K562 (cell line): ENCODE measurements around the gene ARL4D. TPM values are rescaled to one million over a fixed set of nuclear protein-coding genes. Genes with fewer than 3 reads are reported as not detected.

Source experiments
- ATAC-seq: fragments of 200-7000 bp; cut with Tn5 transposase; 3 replicates; pipeline ENCODE4 v1.9.1; 2020; ENCODE audit warnings: moderate library complexity
- BruUV-seq: library from RNA; stranded (reverse); fragments of 400-500 nt; replicated peaks from 2 replicates; lab custom pipeline; 2021; lab: Mats Ljungman, UMichigan
- CTCF ChIA-PET: fragments of 300-600 bp; formaldehyde crosslinking; extraction: SDS; loops from one replicate; lab custom pipeline; 2021; ENCODE audit warnings: low intra/inter-chr PET ratio; lab: Yijun Ruan, JAX
- POLR2A ChIA-PET: fragments of 300-600, 350-650 bp; sonication (Branson Sonifier 250); formaldehyde crosslinking; extraction: SDS; loops from one replicate; lab custom pipeline; 2021; ENCODE audit warnings: antibody characterized with exemption, inconsistent platforms; lab: Yijun Ruan, JAX
- DNase-seq, 4 experiments: peaks; one replicate each; pipeline versions ENCODE4 v3.0.0 to v3.0.0-alpha.2; 2011 to 2018; ENCODE audit warnings: low spot score in 3 of 4, mixed read lengths in 3 of 4; ENCODE audit errors: extremely low read depth in 1 of 4
- FAIRE-seq: peaks from 2 replicates; lab custom pipeline; 2011; peaks lifted over from hg19 to GRCh38; lab: Jason Lieb, UNC
- H2AFZ ChIP-seq: 2 replicates; pipeline ENCODE4 v1.6.0; 2011; ENCODE audit warnings: low read depth, low read length, control low read depth, inconsistent platforms
- H3K27ac ChIP-seq: fragments of 200-600 bp; 3 replicates; pipeline ENCODE4 v1.8.0; 2011; ENCODE audit warnings: low read depth, mild to moderate bottlenecking, control low read depth, inconsistent platforms, low read length, moderate library complexity, mixed read lengths; ENCODE audit errors: extremely low read depth
- H3K27me3 ChIP-seq, 2 experiments: fragments of 300-600 bp in 1 of 2; 2 replicates in 1 of 2; 3 replicates in 1 of 2; pipeline versions ENCODE4 v1.6.0 to v1.8.0; 2011; ENCODE audit warnings: inconsistent platforms in 2 of 2, low read length in 2 of 2, mild to moderate bottlenecking in 1 of 2, mixed read lengths in 1 of 2, moderate library complexity in 1 of 2; ENCODE audit not compliant: control insufficient read depth in 2 of 2, insufficient read depth in 2 of 2
- H3K36me3 ChIP-seq: fragments of 300-600 bp; 3 replicates; pipeline ENCODE4 v1.8.0; 2011; ENCODE audit warnings: mild to moderate bottlenecking, low read length, inconsistent platforms; ENCODE audit not compliant: control insufficient read depth, insufficient read depth
- H3K4me1 ChIP-seq, 2 experiments: fragments of 200-600 bp in 1 of 2; replicated peaks in 1 of 2; 2 replicates in 1 of 2; 3 replicates in 1 of 2; pipeline versions ENCODE4 v1.5.1 to v1.8.0; 2011; ENCODE audit warnings: inconsistent platforms in 2 of 2, low read length in 2 of 2, mild to moderate bottlenecking in 1 of 2, mixed read lengths in 1 of 2, moderate library complexity in 1 of 2; ENCODE audit not compliant: control insufficient read depth in 2 of 2, insufficient read depth in 2 of 2
- H3K4me2 ChIP-seq: 2 replicates; pipeline ENCODE4 v1.6.1; 2011; ENCODE audit warnings: low read length, control low read depth, inconsistent platforms, mixed read lengths; ENCODE audit not compliant: insufficient read depth
- H3K4me3 ChIP-seq: fragments of 200-600 bp; sonication (generic), shearing (Covaris generic); 2 replicates; pipeline ENCODE4 v1.5.1; 2016; ENCODE audit warnings: control low read depth, inconsistent platforms
- H3K79me2 ChIP-seq: fragments of 200-600 bp; 3 replicates; pipeline ENCODE4 v1.8.0; 2011; ENCODE audit warnings: low read length, inconsistent platforms; ENCODE audit not compliant: control insufficient read depth, insufficient read depth
- H3K9ac ChIP-seq, 2 experiments: 2 replicates each; pipeline versions ENCODE4 v1.6.0 to v1.6.1; 2011; ENCODE audit warnings: low read depth in 2 of 2, low read length in 2 of 2, control low read depth in 1 of 2, inconsistent platforms in 1 of 2, mild to moderate bottlenecking in 1 of 2, mixed read lengths in 1 of 2; ENCODE audit not compliant: insufficient read depth in 1 of 2
- H3K9me1 ChIP-seq: one replicate; pipeline ENCODE4 v1.6.0; 2011; ENCODE audit warnings: inconsistent platforms, mild to moderate bottlenecking, low read length, moderate library complexity; ENCODE audit not compliant: control insufficient read depth, insufficient read depth
- H3K9me3 ChIP-seq: replicated peaks from 2 replicates; pipeline ENCODE4 v1.5.1; 2011; ENCODE audit warnings: low read depth, low read length, inconsistent platforms; ENCODE audit not compliant: control insufficient read depth, insufficient read depth
- H4K20me1 ChIP-seq: replicated peaks from 2 replicates; pipeline ENCODE4 v1.6.1; 2011; ENCODE audit warnings: low read length, inconsistent platforms, mixed read lengths; ENCODE audit not compliant: control insufficient read depth, insufficient read depth
- CBX3 ChIP-seq, 2 experiments: IDR thresholded peaks; 1 replicate in 1 of 2; 2 replicates in 1 of 2; pipeline ENCODE4 v1.6.1; 2012; ENCODE audit warnings: inconsistent platforms in 2 of 2, low read length in 2 of 2, borderline replicate concordance in 1 of 2, control low read depth in 1 of 2
- CREBBP ChIP-seq: IDR thresholded peaks from one replicate; pipeline ENCODE4 v1.6.1; 2012; ENCODE audit warnings: low read depth, mild to moderate bottlenecking, control low read depth, inconsistent platforms, low read length
- CTCFL ChIP-seq: IDR thresholded peaks from 2 replicates; pipeline ENCODE4 v1.6.1; 2011; ENCODE audit warnings: borderline replicate concordance, low read depth, mild to moderate bottlenecking, moderate library complexity, low read length; ENCODE audit not compliant: insufficient read depth, poor library complexity, severe bottlenecking
- FOXA1 ChIP-seq: fragments of 450-650 bp; IDR thresholded peaks from 2 replicates; pipeline ENCODE4 v1.6.1; 2016; ENCODE audit warnings: mild to moderate bottlenecking, borderline replicate concordance
- GABPB1 ChIP-seq: sonication (generic); formaldehyde crosslinking; IDR thresholded peaks from 2 replicates; pipeline ENCODE4 v1.8.0; 2022; ENCODE audit warnings: mild to moderate bottlenecking, missing genetic modification reagents
- IRF2 ChIP-seq: sonication (generic); formaldehyde crosslinking; IDR thresholded peaks from 2 replicates; pipeline ENCODE4 v1.8.1; 2022; ENCODE audit warnings: mild to moderate bottlenecking, missing genetic modification reagents
- JUND ChIP-seq, 2 experiments: IDR thresholded peaks; 2 replicates in 1 of 2; 3 replicates in 1 of 2; pipeline ENCODE4 v1.6.1; 2011; ENCODE audit warnings: borderline replicate concordance in 2 of 2, low read depth in 2 of 2, low read length in 2 of 2, improper control_type of control experiment in 1 of 2, missing biosample characterization in 1 of 2, missing genetic modification characterization in 1 of 2, missing genetic modification reagents in 1 of 2
- KDM4B ChIP-seq, 2 experiments: fragments of 450-650 bp in 1 of 2; sonication (generic) in 1 of 2; IDR thresholded peaks; 2 replicates each; pipeline ENCODE4 v1.6.1; 2016 to 2017; ENCODE audit warnings: borderline replicate concordance in 2 of 2, antibody characterized with exemption in 1 of 2, low read depth in 1 of 2, mild to moderate bottlenecking in 1 of 2
- L3MBTL2 ChIP-seq: fragments of 450-650 bp; IDR thresholded peaks from 2 replicates; pipeline ENCODE4 v1.6.1; 2016; ENCODE audit warnings: mild to moderate bottlenecking, moderate library complexity
- MCM3 ChIP-seq: fragments of 450-650 bp; IDR thresholded peaks from 2 replicates; pipeline ENCODE4 v1.6.1; 2016
- POLR2A ChIP-seq: fragments of 450-650 bp; conservative IDR thresholded peaks from 2 replicates; pipeline ENCODE4 v1.6.1; 2016
- POLR2AphosphoS2 ChIP-seq: IDR thresholded peaks from 2 replicates; pipeline ENCODE4 v1.6.1; 2012; ENCODE audit warnings: low read length, improper control_type of control experiment
- RBM17 ChIP-seq: fragments of 200-400 bp; formaldehyde crosslinking; IDR thresholded peaks from 2 replicates; pipeline ENCODE4 v1.6.1; 2017; ENCODE audit warnings: low read depth, mild to moderate bottlenecking, low read length, borderline replicate concordance
- SRSF7 ChIP-seq: fragments of 200-400 bp; formaldehyde crosslinking; optimal IDR thresholded peaks from 2 replicates; pipeline ENCODE3; 2017; ENCODE audit warnings: mild to moderate bottlenecking, low read depth, low read length
- TAF9B ChIP-seq: fragments of 450-650 bp; IDR thresholded peaks from 2 replicates; pipeline ENCODE4 v1.6.1; 2018; ENCODE audit warnings: mild to moderate bottlenecking; ENCODE audit not compliant: partially characterized antibody
- XRCC4 ChIP-seq: IDR thresholded peaks from one replicate; pipeline ENCODE4 v1.6.1; 2011; ENCODE audit not compliant: insufficient read depth, insufficient read length; ENCODE audit errors: extremely low read depth
- ZC3H11A ChIP-seq: IDR thresholded peaks from 2 replicates; pipeline ENCODE4 v1.6.1; 2012; ENCODE audit warnings: low read depth, low read length, improper control_type of control experiment
- ZEB2 ChIP-seq: fragments of 450-650 bp; IDR thresholded peaks from 2 replicates; pipeline ENCODE4 v1.6.1; 2016
- ZNF232 ChIP-seq: sonication (generic); formaldehyde crosslinking; IDR thresholded peaks from 2 replicates; pipeline ENCODE4 v1.8.0; 2022; ENCODE audit warnings: mild to moderate bottlenecking, missing genetic modification reagents
- WGBS: fragments of 100-300 bp; shearing (Covaris generic); methylation state at CpG from one replicate; pipeline ENCODE4 v1.1.6; 2016; ENCODE audit warnings: low coverage, mixed read lengths; ENCODE audit not compliant: insufficient coverage; ENCODE audit errors: missing lambda C conversion rate; 5-methylcytosine and 5-hydroxymethylcytosine counted together
- in situ Hi-C: fragments of 300-500 bp; cut with MboI; formaldehyde crosslinking; loops from 4 replicates; pipeline ENCODE4 v1.15.0; 2018; ENCODE audit warnings: inconsistent platforms, mixed read lengths
- intact Hi-C: fragments of 100-400 bp; cut with micrococcal nuclease; formaldehyde crosslinking; loops from 2 replicates; pipeline ENCODE4 v1.14.2; 2022
- polyA plus RNA-seq, 8 experiments: library from polyadenylated mRNA; depleted of rRNA in 4 of 8; stranded (reverse) in 5 of 8; unstranded in 3 of 8; fragments of >200 nt; fragmentation: Nextera tagmentation in 2 of 8; fragmentation: Illumina TruSeq in 1 of 8; extraction: Ambion mirVana in 2 of 8; extraction: Trizol in 1 of 8; gene quantifications; 2 replicates each; pipeline versions ENCODE4 v1.2.1 to v1.2.3, GENCODE V29; 2011 to 2014; ENCODE audit warnings: inconsistent platforms in 1 of 8, missing spikeins in 1 of 8
- total RNA-seq, 7 experiments: library from RNA; depleted of rRNA in 6 of 7; stranded (reverse); fragments of >200 nt in 6 of 7; fragmentation: Illumina TruSeq in 2 of 7; extraction: Trizol in 2 of 7; gene quantifications; 2 replicates each; pipeline versions ENCODE4 v1.2.1 to v1.2.3, GENCODE V29; 2011 to 2021; ENCODE audit warnings: low replicate concordance in 1 of 7
- TF ChIP-seq, protein P1 (sequence below): fragments of 450-650 bp; formaldehyde crosslinking; IDR thresholded peaks from 2 replicates; pipeline ENCODE4 v1.4.0; 2020; ENCODE audit warnings: mild to moderate bottlenecking, moderate library complexity

The ARL4D gene
- total and polyA plus RNA-seq, 9 of the 15 experiments (the other 6 are each of a cell fraction or from before 2014, with no cell fraction given), result 0.07 to 0.53 (median 0.28) TPM; not detected in 1

DNA sequence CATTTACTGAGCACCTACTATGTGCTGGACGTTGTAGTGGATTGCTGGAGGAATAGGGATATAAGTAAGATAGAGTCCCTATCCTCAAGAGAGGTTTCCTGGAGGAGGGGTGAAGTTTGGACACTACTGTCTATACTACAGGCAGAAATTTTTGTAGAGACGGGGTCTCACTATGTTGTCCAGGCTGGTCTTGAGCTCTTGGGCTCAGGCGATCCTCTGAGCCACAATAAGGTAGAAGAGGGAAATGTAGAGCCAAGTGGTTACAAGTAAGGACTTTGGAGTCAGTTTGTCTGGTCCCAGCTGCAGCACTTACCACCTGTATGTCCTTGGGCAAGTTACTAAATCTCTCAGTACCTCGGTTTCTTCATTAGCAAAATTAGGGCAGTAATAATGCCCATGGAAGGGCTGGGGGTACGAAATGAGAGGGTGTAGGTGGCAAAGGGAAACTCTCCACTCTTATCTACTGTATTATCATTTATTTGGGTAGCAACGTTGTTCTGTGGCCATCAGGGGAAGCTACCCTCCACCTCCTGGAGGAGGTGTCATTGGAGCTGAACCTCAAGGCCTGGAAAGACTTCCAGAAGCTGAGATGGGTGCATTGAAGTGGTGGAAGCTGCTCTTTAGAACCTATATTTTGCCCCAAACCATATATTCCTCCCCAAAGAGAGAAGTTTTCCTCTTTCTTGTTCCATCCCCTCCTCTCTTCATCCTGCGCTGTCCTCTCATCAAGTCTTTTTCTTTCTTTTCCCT lies 50.1 kb downstream of the ARL4D start:
- TF ChIP-seq TAF9B, result no peak
- TF ChIP-seq FOXA1, result no peak
- no peak for TF ChIP-seq IRF2 (CRISPR knock-in tag)
- no peak for TF ChIP-seq POLR2AphosphoS2
- no peak for TF ChIP-seq SRSF7
- no peak for TF ChIP-seq XRCC4
- no peak for TF ChIP-seq MCM3
- no peak for TF ChIP-seq GABPB1 (CRISPR knock-in tag)
- no peak for TF ChIP-seq L3MBTL2
- no peak for TF ChIP-seq CREBBP
- TF ChIP-seq RBM17, result no peak
- TF ChIP-seq KDM4B (IDR thresholded peaks at IDR 0.05; ENCODE audit: borderline replicate concordance in 2 of 2, low read depth in 1 of 2), result no peak
- no peak for TF ChIP-seq ZC3H11A
- no peak for TF ChIP-seq ZEB2
- TF ChIP-seq JUND (IDR thresholded peaks at IDR 0.05; ENCODE audit: borderline replicate concordance, low read depth, low read length), result no peak
- no peak for TF ChIP-seq JUND (tag; IDR thresholded peaks at IDR 0.05; ENCODE audit: borderline replicate concordance, low read depth, low read length)
- no peak for TF ChIP-seq POLR2A
- TF ChIP-seq, protein P1, sequence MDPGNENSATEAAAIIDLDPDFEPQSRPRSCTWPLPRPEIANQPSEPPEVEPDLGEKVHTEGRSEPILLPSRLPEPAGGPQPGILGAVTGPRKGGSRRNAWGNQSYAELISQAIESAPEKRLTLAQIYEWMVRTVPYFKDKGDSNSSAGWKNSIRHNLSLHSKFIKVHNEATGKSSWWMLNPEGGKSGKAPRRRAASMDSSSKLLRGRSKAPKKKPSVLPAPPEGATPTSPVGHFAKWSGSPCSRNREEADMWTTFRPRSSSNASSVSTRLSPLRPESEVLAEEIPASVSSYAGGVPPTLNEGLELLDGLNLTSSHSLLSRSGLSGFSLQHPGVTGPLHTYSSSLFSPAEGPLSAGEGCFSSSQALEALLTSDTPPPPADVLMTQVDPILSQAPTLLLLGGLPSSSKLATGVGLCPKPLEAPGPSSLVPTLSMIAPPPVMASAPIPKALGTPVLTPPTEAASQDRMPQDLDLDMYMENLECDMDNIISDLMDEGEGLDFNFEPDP (CRISPR knock-in tag), result no peak
- no peak for TF ChIP-seq CTCFL
- no peak for TF ChIP-seq CBX3 (IDR thresholded peaks at IDR 0.05; ENCODE audit: borderline replicate concordance in 1 of 2, low read length in 2 of 2)
- no peak for TF ChIP-seq ZNF232 (CRISPR knock-in tag)
- Histone ChIP-seq H3K4me3 (no peak overlapping the region), H3K36me3 (no peaks in the 10 kb centered on the region), H3K4me2 (no peak overlapping the region), H3K9me1 (no peaks in the 10 kb centered on the region), H2AFZ (no peak overlapping the region), H3K79me2 (no peaks in the 10 kb centered on the region), H4K20me1 (no peaks in the 10 kb centered on the region), H3K9ac (no peak overlapping the region), H3K4me1 (no peaks in the 10 kb centered on the region), H3K27ac (no peak overlapping the region), H3K9me3 (no peaks in the 10 kb centered on the region), H3K27me3 (peaks cover 5 to 20% of the 10 kb centered on the region in 2 experiments; a peak in 4 of 5 replicates)
- WGBS, result 0% methylated on average over 6 of the region's 7 CpGs
- FAIRE-seq (no peak), ATAC-seq (no peak), DNase-seq (no peak)
- no TSS peak for BruUV-seq
- CTCF ChIA-PET, result no interaction called here
- POLR2A ChIA-PET, result no interaction called here
- intact Hi-C loops, result no loop called here
- in situ Hi-C loops, result no loop called here
